Measurements from ENCODE around the gene F12. TPM values are rescaled to one million over a fixed set of nuclear protein-coding genes. Genes with fewer than 3 reads are reported as not detected.

The F12 gene
- total RNA-seq, 1 donor from 2014 or later, result 0.31 TPM

DNA sequence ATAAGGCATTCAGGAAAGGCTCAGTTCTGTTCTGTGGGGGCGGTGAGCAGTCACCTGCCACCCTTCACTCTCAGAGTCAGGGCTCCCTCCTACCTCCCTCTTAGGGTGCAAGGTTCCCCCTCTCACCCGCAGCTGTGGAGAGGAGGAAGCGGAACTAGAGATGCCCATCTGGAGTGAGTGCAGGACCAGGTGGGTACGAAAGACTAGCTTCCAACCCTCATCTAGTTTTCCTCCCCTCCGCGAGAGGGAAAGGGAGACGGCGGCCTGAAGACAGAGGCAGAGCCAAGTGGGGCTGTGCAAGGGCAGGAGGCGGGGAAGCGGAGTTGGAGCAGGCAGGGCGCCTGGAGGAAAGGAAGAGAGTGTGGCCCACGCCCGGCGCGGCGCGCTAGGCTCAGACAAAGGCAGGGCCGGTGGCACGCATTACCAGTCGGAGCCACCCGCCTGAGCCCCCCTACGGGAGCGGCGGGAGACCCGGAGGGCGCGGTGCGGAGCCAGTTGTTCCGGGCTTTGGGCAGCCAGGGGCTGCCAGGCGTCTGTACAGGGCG, 44.6 kb upstream of the F12 start:
- H3K36me3 Mint-ChIP-seq (ENCODE audit: low read depth), result no peaks in the 10 kb centered on the region
- no peaks in the 10 kb centered on the region for H3K27me3 Mint-ChIP-seq
- DNase-seq (no peak), ATAC-seq (ENCODE audit: low read depth) (peak; percentile 3)
- H3K27ac Mint-ChIP-seq, result peak overlapping the region; percentile 77
- CTCF ChIA-PET, result interaction anchor here (0.8 to 13.5 kb wide), 16 partner anchors 9 to 138 kb away, joined by 3 to 293 read pairs (median 6); partner anchors contain the start of genes PDLIM7 and PFN3
- intact Hi-C loops (cut with micrococcal nuclease), result loop anchor here (1.0 to 2.0 kb wide), 4 partner anchors 23 to 143 kb away; partner anchors contain the start of gene MXD3
- TF ChIP-seq, protein P1, sequence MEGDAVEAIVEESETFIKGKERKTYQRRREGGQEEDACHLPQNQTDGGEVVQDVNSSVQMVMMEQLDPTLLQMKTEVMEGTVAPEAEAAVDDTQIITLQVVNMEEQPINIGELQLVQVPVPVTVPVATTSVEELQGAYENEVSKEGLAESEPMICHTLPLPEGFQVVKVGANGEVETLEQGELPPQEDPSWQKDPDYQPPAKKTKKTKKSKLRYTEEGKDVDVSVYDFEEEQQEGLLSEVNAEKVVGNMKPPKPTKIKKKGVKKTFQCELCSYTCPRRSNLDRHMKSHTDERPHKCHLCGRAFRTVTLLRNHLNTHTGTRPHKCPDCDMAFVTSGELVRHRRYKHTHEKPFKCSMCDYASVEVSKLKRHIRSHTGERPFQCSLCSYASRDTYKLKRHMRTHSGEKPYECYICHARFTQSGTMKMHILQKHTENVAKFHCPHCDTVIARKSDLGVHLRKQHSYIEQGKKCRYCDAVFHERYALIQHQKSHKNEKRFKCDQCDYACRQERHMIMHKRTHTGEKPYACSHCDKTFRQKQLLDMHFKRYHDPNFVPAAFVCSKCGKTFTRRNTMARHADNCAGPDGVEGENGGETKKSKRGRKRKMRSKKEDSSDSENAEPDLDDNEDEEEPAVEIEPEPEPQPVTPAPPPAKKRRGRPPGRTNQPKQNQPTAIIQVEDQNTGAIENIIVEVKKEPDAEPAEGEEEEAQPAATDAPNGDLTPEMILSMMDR (IDR thresholded peaks at IDR 0.05), result no peak
- POLR2A ChIA-PET, result interaction anchor here (0.6 to 6.0 kb wide), 10 partner anchors 8 to 469 kb away, joined by 3 to 101 read pairs (median 19); partner anchors contain the start of genes DOK3, GRK6, LMAN2 and PDLIM7
- H3K9me3 Mint-ChIP-seq, result no peaks in the 10 kb centered on the region
- peaks cover 32% of the 10 kb centered on the region for H3K4me1 Mint-ChIP-seq
- peak overlapping the region; percentile 85 for H3K4me3 Mint-ChIP-seq

DNA sequence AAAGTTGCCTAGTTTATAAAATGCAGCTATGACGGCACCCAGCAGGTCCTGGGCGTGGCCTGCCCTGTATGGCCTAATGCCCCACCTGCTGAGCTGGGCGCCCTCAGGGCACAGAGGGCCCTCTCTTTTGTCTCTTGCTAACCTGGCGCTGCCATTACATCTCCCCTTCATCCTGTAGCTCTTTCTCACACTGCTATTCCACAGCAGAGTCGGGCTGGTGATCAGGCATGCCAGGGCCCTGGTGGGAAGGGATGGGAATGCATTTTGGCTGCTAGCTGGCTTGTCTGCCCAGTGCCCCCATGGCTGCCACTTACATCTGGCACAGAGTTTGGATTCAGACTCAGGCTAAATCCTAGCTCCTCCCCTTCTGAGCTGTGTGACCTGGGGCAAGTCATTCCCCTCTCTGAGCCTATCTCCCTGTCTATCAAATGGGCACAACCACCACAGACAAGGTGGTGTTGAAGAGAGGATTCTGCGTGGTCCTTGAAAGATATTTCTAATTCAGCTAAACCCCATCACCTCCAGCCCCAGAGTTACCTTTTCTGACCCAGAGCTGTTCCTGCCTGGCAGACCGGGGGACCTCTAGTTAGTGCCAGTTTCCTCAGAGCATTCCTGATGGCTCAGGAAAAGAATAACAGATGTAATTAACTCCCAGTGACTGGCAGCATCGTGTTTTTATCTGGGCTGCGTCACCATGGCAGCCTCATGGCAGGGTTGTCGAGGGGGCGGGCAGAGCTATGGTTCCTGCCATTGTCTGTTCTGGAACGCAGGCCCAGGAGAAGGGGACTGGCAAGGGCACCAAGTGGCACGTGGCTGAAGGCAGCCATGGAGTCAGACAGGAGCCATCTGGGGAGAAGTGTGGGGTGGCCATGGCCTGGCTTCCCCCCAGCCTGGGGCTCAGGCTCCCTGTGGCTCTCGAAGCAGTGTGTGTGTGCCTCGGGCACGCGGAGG, 43.6 kb upstream of the F12 start:
- POLR2A ChIA-PET, result interaction anchor here (0.6 to 6.0 kb wide), 7 partner anchors 9 to 468 kb away, joined by 3 to 101 read pairs (median 20); partner anchors contain the start of genes DOK3, GRK6 and LMAN2
- H3K9me3 Mint-ChIP-seq, result no peaks in the 10 kb centered on the region
- peak overlapping the region; percentile 85 for H3K4me3 Mint-ChIP-seq
- peaks cover 41% of the 10 kb centered on the region for H3K4me1 Mint-ChIP-seq
- no peaks in the 10 kb centered on the region for H3K27me3 Mint-ChIP-seq
- intact Hi-C loops (cut with micrococcal nuclease), result no loop called here
- H3K36me3 Mint-ChIP-seq (ENCODE audit: low read depth), result no peaks in the 10 kb centered on the region
- ATAC-seq (ENCODE audit: low read depth), result no peak
- TF ChIP-seq, protein P1 (IDR thresholded peaks at IDR 0.05), result no peak
- no peak overlapping the region for H3K27ac Mint-ChIP-seq
- DNase-seq, result no peak
- CTCF ChIA-PET, result interaction anchor here (1.2 to 13.5 kb wide), 6 partner anchors 19 to 143 kb away, joined by 3 to 293 read pairs (median 4); partner anchors contain the start of genes GRK6 and PFN3

DNA sequence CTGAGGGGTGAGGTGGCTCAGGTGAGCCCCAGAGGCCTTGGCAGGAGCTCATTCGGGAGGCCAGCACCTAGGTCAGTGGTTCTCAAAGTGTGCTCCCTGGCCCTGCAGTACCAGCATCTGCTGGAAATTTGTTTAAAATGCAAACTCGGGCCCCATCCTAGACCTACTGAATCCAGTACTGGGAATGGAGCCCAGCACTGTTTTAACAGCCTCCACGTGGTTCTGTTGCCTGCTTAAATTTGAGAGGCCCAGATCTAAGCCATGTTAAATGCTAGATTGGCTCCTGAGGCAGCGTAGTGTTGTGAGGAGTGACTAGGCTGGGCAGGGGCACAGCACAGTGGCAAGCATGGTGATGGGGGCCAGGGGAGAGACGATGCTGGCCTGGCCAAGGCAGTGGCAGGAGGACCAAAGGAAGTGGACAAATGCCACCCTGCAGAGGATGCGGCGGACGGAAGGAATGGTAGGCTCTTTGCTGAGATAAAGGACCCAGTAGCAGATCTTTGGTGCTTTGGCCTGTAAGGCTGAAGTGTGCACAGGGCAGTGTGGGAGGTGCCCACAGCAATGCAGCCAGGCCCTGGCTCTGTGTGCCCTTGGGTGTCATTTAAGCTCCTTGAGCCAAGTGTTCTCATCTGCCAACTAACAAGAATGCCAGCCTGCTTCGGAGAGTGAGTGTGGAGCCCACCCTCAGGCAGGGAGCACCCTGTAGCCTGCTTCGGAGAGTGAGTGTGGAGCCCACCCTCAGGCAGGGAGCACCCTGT, 41.5 kb upstream of the F12 start:
- no peak for ATAC-seq (ENCODE audit: low read depth)
- no peak for DNase-seq
- POLR2A ChIA-PET, result interaction anchor here (0.7 to 11.5 kb wide), 3 partner anchors 22 to 46 kb away, joined by 3 to 296 read pairs (median 101); partner anchors contain the start of gene GRK6
- intact Hi-C loops (cut with micrococcal nuclease), result no loop called here
- CTCF ChIA-PET, result interaction anchor here (2.3 to 13.5 kb wide), 2 partner anchors 47 to 60 kb away, joined by 7 to 293 read pairs; partner anchors contain the start of gene PFN3
- no peaks in the 10 kb centered on the region for H3K9me3 Mint-ChIP-seq
- no peaks in the 10 kb centered on the region for H3K36me3 Mint-ChIP-seq (ENCODE audit: low read depth)
- H3K4me1 Mint-ChIP-seq, result peaks cover 43% of the 10 kb centered on the region
- TF ChIP-seq, protein P1 (IDR thresholded peaks at IDR 0.05), result no peak
- H3K4me3 Mint-ChIP-seq, result no peak overlapping the region
- no peak overlapping the region for H3K27ac Mint-ChIP-seq
- no peaks in the 10 kb centered on the region for H3K27me3 Mint-ChIP-seq

DNA sequence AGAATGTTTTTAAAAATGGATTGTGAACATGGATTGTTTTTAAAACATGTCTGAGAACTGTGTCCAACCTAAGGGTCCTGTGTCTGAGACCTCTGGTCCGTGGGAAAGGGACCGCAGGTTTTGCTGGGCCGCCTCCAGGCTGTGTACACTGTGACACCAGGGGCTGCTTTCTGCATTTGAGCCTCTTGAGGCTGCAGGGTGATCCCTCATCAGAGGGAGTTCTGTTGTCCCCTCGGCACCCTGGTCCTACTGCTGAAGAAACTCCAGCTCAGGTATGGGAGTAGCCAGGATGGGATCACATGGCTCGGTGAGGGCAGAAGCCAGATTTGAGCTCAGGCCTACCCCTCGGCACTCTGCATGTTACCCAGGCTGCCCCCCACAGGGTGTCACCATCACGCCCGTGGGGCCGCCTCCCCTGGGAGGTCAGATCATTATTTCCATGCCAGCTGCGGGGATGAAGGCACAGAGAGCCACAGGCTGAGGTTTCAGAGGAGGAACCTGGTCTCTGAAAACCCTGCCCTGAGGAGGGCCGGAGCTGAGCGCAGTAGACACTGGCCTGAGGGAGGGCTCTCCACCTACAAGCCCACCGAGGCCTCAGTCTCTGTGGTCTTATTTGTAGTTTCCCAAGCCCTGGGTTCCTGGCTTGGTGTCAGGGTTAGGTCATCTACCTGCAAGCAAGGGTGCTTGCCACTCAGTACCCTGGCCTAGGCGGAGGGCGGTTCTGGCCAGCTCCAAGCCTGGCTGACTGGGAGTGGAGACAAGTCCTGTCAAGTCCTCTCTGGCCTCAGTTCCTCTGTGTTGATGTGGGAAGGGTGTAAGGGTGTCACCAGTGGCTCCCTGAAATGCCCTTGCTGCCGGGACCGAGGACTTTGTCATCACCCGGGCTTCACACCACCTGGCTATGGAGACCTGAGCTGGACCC, 40.0 kb upstream of the F12 start:
- CTCF ChIA-PET, result interaction anchor here (0.9 to 13.5 kb wide), 4 partner anchors 18 to 59 kb away, joined by 3 to 293 read pairs (median 6); partner anchors contain the start of gene PFN3
- Mint-ChIP-seq H3K27ac (no peak overlapping the region), H3K9me3 (no peaks in the 10 kb centered on the region), H3K4me1 (peaks cover 57% of the 10 kb centered on the region), H3K27me3 (no peaks in the 10 kb centered on the region), H3K4me3 (no peak overlapping the region), H3K36me3 (ENCODE audit: low read depth) (no peaks in the 10 kb centered on the region)
- POLR2A ChIA-PET, result interaction anchor here (1.1 to 11.5 kb wide), 5 partner anchors 11 to 77 kb away, joined by 3 to 296 read pairs (median 4); partner anchors contain the start of genes DOK3 and GRK6
- DNase-seq (no peak), ATAC-seq (ENCODE audit: low read depth) (no peak)
- intact Hi-C loops (cut with micrococcal nuclease), result no loop called here
- TF ChIP-seq, protein P1 (IDR thresholded peaks at IDR 0.05), result no peak
